Gastrocnemius medialis (tissue), 4 donors: ENCODE data around the gene ASTN2.

Source experiments
- CTCF ChIP-seq, 5 experiments: fragments of 450-650 bp in 3 of 5; fragments of 200-600 bp in 2 of 5; sonication (generic) in 2 of 5; IDR thresholded peaks in 4 of 5; conservative IDR thresholded peaks in 1 of 5; 1 replicate in 4 of 5; 2 replicates in 1 of 5; pipeline ENCODE4 v1.5.1; 2016 to 2019; ENCODE audit warnings: antibody characterized with exemption in 5 of 5, mild to moderate bottlenecking in 3 of 5, moderate library complexity in 3 of 5
- POLR2A ChIP-seq, 2 donors: fragments of 450-650 bp; IDR thresholded peaks; one replicate each; pipeline ENCODE4 v1.6.1; 2017; ENCODE audit warnings: antibody characterized with exemption in 2 of 2, mild to moderate bottlenecking in 2 of 2, moderate library complexity in 2 of 2

DNA sequence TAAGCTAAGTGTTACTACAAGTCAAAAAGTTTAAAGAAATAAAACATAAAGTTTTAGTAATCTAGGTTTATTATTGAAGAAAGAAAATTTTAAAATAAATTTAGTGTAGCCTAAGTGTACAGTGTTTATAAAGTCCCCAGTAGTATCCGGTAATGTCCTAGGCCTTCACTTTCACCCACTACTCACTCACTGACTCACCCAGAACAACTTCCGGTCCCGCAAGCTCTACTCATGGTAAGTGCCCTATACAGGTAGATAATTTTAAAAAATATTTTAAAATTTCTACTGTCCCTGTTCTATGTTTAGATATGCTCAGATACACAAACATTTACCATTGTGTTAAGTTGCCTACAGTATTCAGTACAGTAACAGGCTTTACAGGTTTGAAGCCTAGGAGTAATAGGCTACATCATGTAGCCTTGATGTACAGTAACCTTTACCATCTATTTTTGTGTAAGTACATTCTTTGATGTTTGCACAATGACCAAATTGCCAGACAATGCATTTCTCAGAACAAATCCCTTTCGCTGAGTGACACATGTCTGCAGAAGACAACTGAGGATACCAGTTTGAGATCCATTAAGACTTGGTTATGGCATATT lies 474.1 kb downstream of the ASTN2 start:
- no peak for TF ChIP-seq CTCF (IDR thresholded peaks at IDR 0.05 in 4 of 5, conservative IDR thresholded peaks at IDR 0.05 in 1 of 5)
- no peak for TF ChIP-seq POLR2A (IDR thresholded peaks at IDR 0.05)
